NOMO-1 treated with dmso at 0.1 percent for 144 hours (cell line): Measurements from ENCODE around the gene TMTC4.
A peak's percentile ranks its signal among the peaks of the same experiment; 100 is the strongest.
"Not testable (repeated sequence)": the region's sequence is repeated elsewhere in the genome, so short reads cannot be mapped to it uniquely, and the experiment has no call there.

Source experiments
- DNase-seq: peaks from one replicate; lab custom pipeline; 2025; ENCODE audit not compliant: unreplicated experiment; lab: John Stamatoyannopoulos, UW

The TMTC4 gene

GRCh38 chr13:100633461-100633860 is 41.1 kb downstream of the TMTC4 start:
- no peak for DNase-seq

GRCh38 chr13:100630555-100630954 is 44.0 kb downstream of the TMTC4 start:
- no peak for DNase-seq

- no peak for DNase-seq
Observed at GRCh38 chr13:100627120-100627519, 47.5 kb downstream of the TMTC4 start.

DNA sequence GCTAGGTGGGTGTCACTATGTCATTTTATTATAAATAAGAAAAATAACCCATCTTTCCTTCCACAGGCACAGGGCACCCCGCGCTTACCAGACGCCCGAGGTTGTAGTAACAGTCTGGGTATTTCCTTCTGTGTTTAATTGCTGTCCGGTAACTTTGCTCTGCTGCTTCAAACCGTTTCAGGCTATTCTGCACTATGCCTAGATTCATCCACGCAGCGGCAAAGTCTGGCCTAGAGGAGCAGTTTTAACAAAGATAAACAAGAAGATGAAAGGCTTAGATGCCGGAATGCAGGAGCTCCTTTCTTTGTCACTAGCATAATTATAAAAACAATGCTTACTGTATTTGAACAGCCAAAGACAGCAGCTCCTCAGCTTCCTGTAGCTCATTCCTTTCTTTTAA is 49.1 kb downstream of the TMTC4 start:
- no peak for DNase-seq

DNA sequence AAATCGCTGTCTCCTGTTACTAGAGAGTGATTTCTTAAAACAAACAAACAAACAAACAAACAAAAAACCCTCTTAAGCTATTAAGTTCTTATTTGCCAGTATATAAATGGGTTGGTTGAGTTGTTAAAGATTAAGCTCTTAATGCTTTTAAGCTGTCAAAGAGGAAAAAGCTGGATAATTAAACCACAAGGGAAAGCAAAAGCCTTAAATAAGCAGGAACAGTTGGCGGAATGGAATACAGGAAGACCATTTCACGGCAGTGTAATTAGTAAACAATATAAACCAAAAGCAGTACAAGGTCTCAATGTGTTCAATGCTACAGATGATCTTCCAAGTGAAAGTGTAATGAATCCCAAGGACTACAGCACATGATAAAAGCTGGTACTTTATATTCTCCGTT is 53.8 kb downstream of the TMTC4 start:
- DNase-seq = no peak

DNA sequence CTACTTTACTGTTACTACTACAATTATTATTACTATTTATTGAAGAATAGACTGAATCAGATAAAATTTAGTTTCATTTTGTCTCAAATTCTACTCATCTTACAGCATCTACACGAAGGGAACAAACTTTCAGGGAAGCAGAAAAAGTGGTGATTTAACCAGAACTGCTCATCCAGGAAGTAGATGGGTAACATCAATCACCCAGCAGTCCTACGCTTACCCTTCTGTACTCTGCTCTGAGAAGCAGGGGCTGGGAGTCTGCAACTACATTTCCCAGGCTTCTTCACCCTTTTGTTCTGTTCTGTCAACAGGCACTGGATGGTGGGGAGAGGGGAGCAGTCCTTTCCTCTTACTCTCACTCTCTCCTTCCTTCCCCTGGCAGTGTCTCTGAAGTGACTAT is 54.7 kb downstream of the TMTC4 start:
- DNase-seq = no peak

DNA sequence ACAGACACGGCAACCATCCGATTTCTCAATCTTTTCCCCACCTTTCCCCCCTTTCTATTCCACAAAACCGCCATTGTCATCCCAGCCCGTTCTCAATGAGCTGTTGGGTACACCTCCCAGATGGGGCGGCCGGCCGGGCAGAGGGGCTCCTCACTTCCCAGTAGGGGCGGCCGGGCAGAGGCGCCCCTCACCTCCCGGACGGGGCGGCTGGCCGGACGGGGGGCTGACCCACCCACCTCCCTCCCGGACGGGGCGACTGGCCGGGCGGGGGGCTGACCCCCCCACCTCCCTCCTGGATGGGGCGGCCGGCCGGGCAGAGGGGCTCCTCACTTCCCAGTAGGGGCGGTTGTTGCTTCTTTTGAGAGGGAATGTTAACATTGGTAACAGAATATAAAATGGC is 55.7 kb downstream of the TMTC4 start:
- DNase-seq = not testable (repeated sequence)

DNA sequence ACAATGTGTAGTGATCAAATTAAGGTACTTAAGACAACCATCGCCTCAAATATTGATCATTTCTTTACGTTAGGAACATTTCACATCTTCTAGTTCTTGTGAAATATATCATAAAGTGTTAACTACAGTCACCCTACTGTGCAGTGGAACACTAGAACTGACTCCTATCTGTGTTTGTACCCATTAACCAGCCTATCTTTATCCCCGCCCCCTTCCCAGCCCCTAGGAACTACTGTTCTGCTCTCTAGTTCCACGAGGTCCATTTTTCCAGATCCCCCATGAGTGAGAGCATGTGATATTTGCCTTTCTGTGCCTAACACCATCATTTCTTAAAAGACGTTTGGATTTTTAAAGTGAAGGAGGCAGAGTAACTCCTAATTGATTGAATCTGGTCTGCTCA is 61.6 kb downstream of the TMTC4 start:
- no peak for DNase-seq

- no peak for DNase-seq
Observed at GRCh38 chr13:100611678-100612492, 62.7 kb downstream of the TMTC4 start.

GRCh38 chr13:100610391-100611347 is 63.9 kb downstream of the TMTC4 start:
- DNase-seq = peak; percentile 36

GRCh38 chr13:100608906-100609305 is 65.7 kb downstream of the TMTC4 start:
- peak; percentile 87 for DNase-seq

DNA sequence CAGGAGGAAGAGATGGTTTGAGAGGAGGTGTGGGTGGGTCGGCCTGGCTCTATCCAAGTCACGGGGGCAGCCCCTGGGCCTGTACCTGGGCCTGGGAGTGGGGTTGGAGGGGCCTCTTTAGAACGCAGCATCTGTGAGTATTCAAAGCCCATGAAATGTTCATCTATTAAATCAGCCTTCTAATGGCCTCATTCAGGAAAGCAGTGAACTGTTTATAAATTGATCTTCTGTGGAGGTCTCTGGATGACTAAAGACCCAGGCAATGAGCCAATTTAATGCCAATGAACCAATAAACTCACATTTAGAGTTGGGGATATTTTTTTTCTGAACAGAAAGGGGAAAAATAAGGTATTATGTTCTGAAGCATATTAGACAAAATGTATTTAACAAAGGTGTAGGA is 66.1 kb downstream of the TMTC4 start:
- no peak for DNase-seq

- DNase-seq = no peak
Observed at GRCh38 chr13:100604918-100605710, 69.5 kb downstream of the TMTC4 start.

DNA sequence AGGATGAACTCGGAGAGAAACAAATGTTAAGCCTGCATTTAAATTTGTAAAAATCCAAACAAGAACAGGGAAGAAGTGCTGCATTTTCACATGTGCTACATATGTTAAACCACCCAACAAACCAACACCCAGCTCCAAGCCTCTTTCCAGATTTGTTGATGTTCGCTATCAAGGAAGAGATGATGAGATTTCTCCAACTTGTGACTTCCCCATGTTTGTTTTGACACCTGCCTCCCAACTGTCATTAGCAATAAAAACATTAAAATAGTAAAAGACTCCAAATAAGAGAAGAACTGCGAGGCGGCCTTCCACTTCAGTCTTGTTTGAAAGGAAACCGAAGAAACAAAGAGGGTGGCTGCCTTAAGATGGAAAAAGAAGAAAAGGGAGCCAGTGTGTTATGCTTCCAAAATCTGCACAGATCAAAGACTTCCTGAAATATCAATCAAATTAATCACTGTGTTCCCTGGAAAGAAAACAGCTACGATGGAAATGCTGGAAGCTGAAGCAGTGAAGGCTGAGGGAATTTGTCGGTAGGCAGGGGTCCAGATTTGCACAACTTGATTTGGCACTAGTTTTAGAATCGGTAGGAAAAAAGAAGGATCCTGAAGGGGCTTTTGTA is 72.0 kb downstream of the TMTC4 start:
- no peak for DNase-seq

- DNase-seq = no peak
Observed at GRCh38 chr13:100601716-100602115, 72.9 kb downstream of the TMTC4 start.

- no peak for DNase-seq
Observed at GRCh38 chr13:100600915-100601314, 73.7 kb downstream of the TMTC4 start.

- no peak for DNase-seq
Observed at GRCh38 chr13:100600461-100600860, 74.1 kb downstream of the TMTC4 start.

DNA sequence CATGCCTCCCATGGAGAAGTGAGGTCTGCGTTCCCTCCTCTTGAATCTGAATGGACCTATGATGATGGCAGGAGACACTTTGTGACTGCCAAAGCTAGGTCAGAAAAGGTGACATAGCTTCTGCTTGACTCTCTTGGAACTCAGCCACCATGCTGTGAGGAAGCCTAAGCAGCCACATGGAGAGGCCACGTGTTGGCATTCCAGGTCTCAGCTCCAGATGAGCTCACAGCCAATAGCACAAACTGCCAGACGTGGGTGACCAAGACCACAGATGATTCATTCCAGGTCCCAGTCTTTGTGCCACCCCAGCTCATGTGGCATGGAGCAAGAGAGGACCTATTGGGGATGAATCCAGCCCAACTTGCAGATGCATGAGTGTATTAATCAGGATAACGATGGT is 77.3 kb downstream of the TMTC4 start:
- no peak for DNase-seq

GRCh38 chr13:100596516-100596915 is 78.1 kb downstream of the TMTC4 start:
- DNase-seq = no peak

DNA sequence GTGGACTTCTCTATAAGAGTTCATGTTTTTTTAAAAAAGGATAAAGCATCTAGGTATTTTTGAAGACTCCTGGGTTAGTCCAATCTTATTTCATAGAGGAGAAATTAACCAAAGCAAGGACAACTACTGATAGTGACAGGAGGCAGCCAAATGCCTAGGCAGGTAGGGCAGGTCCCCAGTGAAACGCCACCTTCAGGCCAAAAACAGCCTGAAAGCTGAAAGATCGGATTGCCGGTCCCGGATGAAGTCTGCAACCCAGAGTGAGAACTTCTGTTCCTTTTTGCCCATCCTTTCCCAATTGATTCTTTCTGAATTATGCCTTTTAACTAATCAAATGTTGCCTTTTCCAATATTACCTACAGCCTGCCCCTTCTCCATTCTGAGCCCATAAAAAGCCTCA is 79.9 kb downstream of the TMTC4 start:
- DNase-seq = no peak

GRCh38 chr13:100594255-100594654 is 80.3 kb downstream of the TMTC4 start:
- no peak for DNase-seq
